ENCODE data around the gene DNPH1.

The DNPH1 gene

GRCh38 chr6:43263314-43264178 lies 34.3 kb upstream of the DNPH1 start:
- no peak for DNase-seq

- no peak for DNase-seq
Observed at GRCh38 chr6:43262780-43263313, 33.6 kb upstream of the DNPH1 start.

GRCh38 chr6:43262000-43262779 lies 32.9 kb upstream of the DNPH1 start:
- no peak for DNase-seq

GRCh38 chr6:43261198-43261597 lies 31.9 kb upstream of the DNPH1 start:
- DNase-seq: no peak

GRCh38 chr6:43260791-43261190 lies 31.5 kb upstream of the DNPH1 start:
- DNase-seq: no peak

- DNase-seq: no peak
Observed at GRCh38 chr6:43258807-43259686, 29.8 kb upstream of the DNPH1 start.

- DNase-seq: no peak
Observed at GRCh38 chr6:43258180-43258579, 28.9 kb upstream of the DNPH1 start.

- DNase-seq: no peak
Observed at GRCh38 chr6:43257367-43258145, 28.3 kb upstream of the DNPH1 start.

- DNase-seq: no peak
Observed at GRCh38 chr6:43256670-43257366, 27.5 kb upstream of the DNPH1 start.

GRCh38 chr6:43255408-43256054 lies 26.2 kb upstream of the DNPH1 start:
- DNase-seq: no peak

GRCh38 chr6:43254846-43255245 lies 25.6 kb upstream of the DNPH1 start:
- no peak for DNase-seq

- no peak for DNase-seq
Observed at GRCh38 chr6:43254138-43254817, 25.0 kb upstream of the DNPH1 start.

- DNase-seq: no peak
Observed at GRCh38 chr6:43253401-43253800, 24.1 kb upstream of the DNPH1 start.

GRCh38 chr6:43250992-43251373 lies 21.7 kb upstream of the DNPH1 start:
- no peak for DNase-seq

GRCh38 chr6:43248791-43249190 lies 19.5 kb upstream of the DNPH1 start:
- DNase-seq: no peak

GRCh38 chr6:43248101-43248500 lies 18.8 kb upstream of the DNPH1 start:
- DNase-seq: no peak

GRCh38 chr6:43247114-43247999 lies 18.1 kb upstream of the DNPH1 start:
- peak; percentile 23 for DNase-seq

GRCh38 chr6:43246301-43247113 lies 17.2 kb upstream of the DNPH1 start:
- DNase-seq: no peak
